GM12872 (cell line): ENCODE data around the gene MECP2.

Source experiments
- CTCF ChIP-seq: IDR thresholded peaks from 3 replicates; pipeline ENCODE4 v1.5.1; 2011; ENCODE audit warnings: low read depth, mild to moderate bottlenecking, low read length, moderate library complexity; ENCODE audit not compliant: insufficient read depth

The MECP2 gene

DNA sequence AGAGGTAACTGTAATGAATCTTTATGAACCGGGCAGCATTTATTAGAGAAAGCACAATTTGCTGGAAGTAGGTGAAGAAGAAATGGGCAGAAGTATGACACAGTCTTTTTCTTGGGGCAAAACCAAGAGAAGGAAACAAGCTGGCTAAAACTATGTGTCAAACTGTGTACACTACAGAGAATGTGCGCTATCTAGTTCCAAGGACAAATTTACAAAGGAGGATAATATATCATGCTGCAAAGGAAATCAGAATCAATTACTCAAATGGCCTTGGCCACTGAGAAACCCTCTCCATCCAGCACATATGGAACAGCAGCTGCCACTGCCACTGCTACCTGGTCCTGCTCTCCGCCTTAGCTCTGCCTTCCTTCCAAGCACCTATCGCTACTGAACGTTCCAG lies 17.1 kb upstream of the MECP2 start:
- no peak for TF ChIP-seq CTCF

DNA sequence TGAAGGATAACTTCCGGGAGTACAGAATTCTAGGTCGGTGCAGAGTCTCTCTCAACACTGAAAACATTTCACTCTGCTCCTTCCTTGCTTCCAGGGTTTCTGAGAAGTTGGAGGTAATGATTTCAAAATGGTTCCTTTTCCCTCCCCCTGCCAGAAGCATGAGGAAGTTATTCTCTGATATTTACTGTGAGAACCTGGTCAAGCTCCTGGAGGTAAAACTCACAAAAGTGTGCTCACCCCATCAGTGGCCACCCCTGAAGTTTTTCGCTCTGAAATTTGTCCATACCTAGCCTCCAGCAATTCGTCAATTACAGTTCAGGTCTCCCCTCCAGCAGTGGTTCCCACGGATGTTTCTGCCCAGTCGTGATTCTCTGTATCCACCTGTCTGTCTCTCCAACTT lies 16.2 kb upstream of the MECP2 start:
- no peak for TF ChIP-seq CTCF

GRCh38 chrX:154098551-154098950 lies 1.0 kb upstream of the MECP2 start:
- no peak for TF ChIP-seq CTCF

GRCh38 chrX:154097003-154097588 lies 421 bp downstream of the MECP2 start:
- no peak for TF ChIP-seq CTCF

DNA sequence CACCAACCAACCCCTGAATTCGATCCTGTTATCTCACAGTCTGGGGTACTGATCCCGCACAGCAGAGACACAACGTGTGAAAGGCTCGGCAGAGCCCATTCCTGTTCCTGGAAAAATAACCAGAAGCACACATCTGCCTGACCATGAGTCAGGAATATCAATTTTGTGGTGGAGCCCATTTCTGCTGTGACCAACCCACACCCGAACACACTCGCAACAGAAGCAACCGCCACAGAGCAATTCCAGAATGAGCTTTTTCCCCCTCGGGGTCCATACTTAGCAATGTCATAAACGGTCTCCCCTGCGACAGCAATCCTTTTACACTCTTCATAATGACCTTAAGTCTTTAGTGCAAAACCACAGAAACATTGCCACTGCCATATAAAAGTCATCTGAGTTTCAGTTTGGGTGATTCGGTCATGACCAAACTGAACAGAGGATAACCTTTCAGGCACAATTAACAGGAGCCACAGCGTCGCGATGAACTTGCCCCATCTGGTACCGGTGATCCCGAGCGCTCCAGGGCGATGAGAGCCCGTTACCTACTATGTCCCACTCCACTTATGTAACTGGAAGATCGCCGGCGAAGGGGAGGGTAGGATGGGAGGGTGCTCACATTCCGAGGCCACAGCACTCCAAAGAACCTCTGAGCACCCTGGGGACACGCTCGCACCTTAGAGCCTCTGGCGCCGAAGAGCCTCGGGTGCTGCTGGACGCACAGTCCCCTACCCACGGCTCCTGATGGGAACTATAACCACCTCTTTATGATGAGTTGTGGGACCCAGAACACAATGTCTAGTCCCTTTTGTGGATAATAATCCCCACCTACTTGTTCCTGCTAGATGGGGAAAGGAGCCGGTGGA lies 1.1 kb downstream of the MECP2 start:
- no peak for TF ChIP-seq CTCF

DNA sequence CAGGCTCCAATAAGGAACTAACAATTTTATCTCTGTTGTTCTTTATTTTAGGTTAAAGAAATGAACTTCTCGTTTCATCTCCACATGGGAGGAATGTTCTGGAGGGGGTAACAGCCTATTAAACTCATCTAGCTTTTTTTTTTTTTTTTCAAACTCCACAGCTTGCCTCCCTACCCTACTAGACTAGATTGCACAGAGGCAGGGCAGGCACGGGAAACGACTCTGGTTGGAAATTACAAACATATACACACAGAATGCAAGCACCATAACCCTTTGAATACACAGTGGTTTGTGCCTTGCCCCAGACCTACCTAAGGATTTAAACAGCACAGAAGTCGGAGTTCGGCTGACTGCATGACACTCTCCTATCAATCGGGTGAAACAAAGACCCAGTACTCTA lies 2.7 kb downstream of the MECP2 start:
- TF ChIP-seq CTCF, result no peak

DNA sequence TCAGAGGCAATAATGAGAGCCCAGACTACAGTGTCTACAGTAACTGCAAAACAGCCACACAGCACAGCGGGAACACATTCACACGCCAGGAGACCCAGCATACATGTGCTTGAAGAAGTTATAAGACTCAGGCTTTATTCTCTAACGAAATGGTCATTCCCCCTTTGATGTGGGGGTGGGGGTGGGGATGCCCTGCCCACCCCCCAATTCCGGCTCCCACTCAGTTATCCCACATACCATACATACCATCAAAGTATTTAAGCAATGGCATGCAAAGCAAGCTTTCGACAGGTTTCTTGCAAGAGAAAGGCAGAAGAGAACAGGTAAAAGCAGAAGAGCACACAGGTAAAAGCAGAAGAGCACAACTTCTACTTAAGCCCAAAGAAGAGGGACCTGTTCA lies 3.6 kb downstream of the MECP2 start:
- TF ChIP-seq CTCF, result no peak
